Mesodermal cell (in vitro differentiated cells): ENCODE data around the gene AAMDC.
"Not testable (repeated sequence)": the region's sequence is repeated elsewhere in the genome, so short reads cannot be mapped to it uniquely, and the experiment has no call there.

Experiments used
- H3K27ac ChIP-seq: 2 replicates; pipeline ENCODE4 v1.7.0; 2013; ENCODE audit warnings: mild to moderate bottlenecking, low read depth, low read length, moderate library complexity; ENCODE audit not compliant: severe bottlenecking
- H3K36me3 ChIP-seq: 2 replicates; pipeline ENCODE4 v1.7.1; 2013; ENCODE audit warnings: mild to moderate bottlenecking, low read length, moderate library complexity; ENCODE audit not compliant: control insufficient read depth, insufficient read depth
- H3K4me1 ChIP-seq: one replicate; pipeline ENCODE4 v1.7.1; 2013; ENCODE audit warnings: mild to moderate bottlenecking, low read length; ENCODE audit not compliant: insufficient read depth, control insufficient read depth, poor library complexity, severe bottlenecking
- H3K4me3 ChIP-seq: 2 replicates; pipeline ENCODE4 v1.7.0; 2013; ENCODE audit warnings: low read length, control low read depth, mild to moderate bottlenecking; ENCODE audit not compliant: insufficient read depth, poor library complexity, severe bottlenecking; ENCODE audit errors: extremely low read depth
- H3K9me3 ChIP-seq: 2 replicates; pipeline ENCODE4 v1.7.1; 2013; ENCODE audit warnings: mild to moderate bottlenecking, low read length, moderate library complexity; ENCODE audit not compliant: control insufficient read depth
- WGBS, 2 experiments: methylation state at CpG; one replicate each; pipeline ENCODE4 v1.1.5; 2013; ENCODE audit warnings: missing lambda C conversion rate in 2 of 2; ENCODE audit not compliant: insufficient coverage in 2 of 2; 5-methylcytosine and 5-hydroxymethylcytosine counted together

The AAMDC gene

GRCh38 chr11:77883775-77884174 is 62.8 kb downstream of the AAMDC start:
- H3K27ac ChIP-seq: no peak overlapping the region
- H3K9me3 ChIP-seq: no peaks in the 10 kb centered on the region
- peaks cover 3% of the 10 kb centered on the region for H3K4me1 ChIP-seq
- WGBS, 2 experiments: 96% methylated on average over 3 of the region's 5 CpGs; no CpG with 5 or more reads in 1 of the 2 experiments
- no peak overlapping the region for H3K4me3 ChIP-seq
- H3K36me3 ChIP-seq: peaks cover 75% of the 10 kb centered on the region

GRCh38 chr11:77884186-77884828 is 63.4 kb downstream of the AAMDC start:
- Histone ChIP-seq H3K9me3 (no peaks in the 10 kb centered on the region), H3K36me3 (peaks cover 69% of the 10 kb centered on the region), H3K4me1 (peaks cover 3% of the 10 kb centered on the region), H3K4me3 (no peak overlapping the region), H3K27ac (no peak overlapping the region)
- WGBS, 2 experiments: 92 to 100% methylated on average over 2 to 4 of the region's 6 CpGs

GRCh38 chr11:77884829-77885190 is 63.9 kb downstream of the AAMDC start:
- H3K36me3 ChIP-seq: peaks cover 68% of the 10 kb centered on the region
- no peaks in the 10 kb centered on the region for H3K9me3 ChIP-seq
- H3K4me1 ChIP-seq: peaks cover 3% of the 10 kb centered on the region
- H3K27ac ChIP-seq: no peak overlapping the region
- 93 to 97% methylated on average over 4 to 5 of the region's 6 CpGs for WGBS, 2 experiments
- no peak overlapping the region for H3K4me3 ChIP-seq

DNA sequence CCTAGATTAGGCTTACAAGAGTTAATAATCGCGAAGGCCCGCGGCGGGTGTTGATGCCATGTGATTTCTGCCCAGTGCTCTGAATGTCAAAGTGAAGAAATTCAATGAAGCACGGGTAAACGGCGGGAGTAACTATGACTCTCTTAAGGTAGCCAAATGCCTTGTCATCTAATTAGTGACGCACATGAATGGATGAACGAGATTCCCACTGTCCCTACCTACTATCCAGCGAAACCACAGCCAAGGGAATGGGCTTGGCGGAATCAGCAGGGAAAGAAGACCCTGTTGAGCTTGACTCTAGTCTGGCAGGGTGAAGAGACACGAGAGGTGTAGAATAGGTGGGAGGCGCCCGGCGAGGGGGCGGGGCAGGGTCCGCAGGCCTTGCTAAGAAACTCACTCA is 65.5 kb downstream of the AAMDC start:
- Histone ChIP-seq H3K4me1 (peaks cover 3% of the 10 kb centered on the region), H3K9me3 (no peaks in the 10 kb centered on the region), H3K36me3 (peaks cover 52% of the 10 kb centered on the region), H3K27ac (no peak overlapping the region), H3K4me3 (no peak overlapping the region)
- WGBS, 2 experiments: 92 to 95% methylated on average over 10 to 15 of the region's 18 CpGs

GRCh38 chr11:77889045-77889444 is 68.1 kb downstream of the AAMDC start:
- H3K9me3 ChIP-seq, H3K4me1 ChIP-seq, H3K4me3 ChIP-seq, H3K27ac ChIP-seq: not testable (repeated sequence)
- WGBS, 2 experiments: 100% methylated on average over 1 to 2 of the region's 5 CpGs
- peaks cover 46% of the 10 kb centered on the region for H3K36me3 ChIP-seq

GRCh38 chr11:77890100-77890614 is 69.2 kb downstream of the AAMDC start:
- H3K9me3 ChIP-seq, H3K4me1 ChIP-seq, H3K27ac ChIP-seq, H3K4me3 ChIP-seq: not testable (repeated sequence)
- H3K36me3 ChIP-seq: peaks cover 36% of the 10 kb centered on the region

- WGBS, 2 experiments: 83 to 100% methylated on average over 1 of the region's 4 CpGs
- H3K4me1 ChIP-seq, H3K4me3 ChIP-seq, H3K27ac ChIP-seq, H3K9me3 ChIP-seq: not testable (repeated sequence)
- peaks cover 31% of the 10 kb centered on the region for H3K36me3 ChIP-seq
These were observed 69.7 kb downstream of the AAMDC start for GRCh38 chr11:77890619-77891056.

GRCh38 chr11:77891256-77891655 is 70.3 kb downstream of the AAMDC start:
- not testable (repeated sequence) for H3K9me3 ChIP-seq, H3K27ac ChIP-seq, H3K4me1 ChIP-seq, H3K4me3 ChIP-seq
- WGBS, 2 experiments: 92 to 96% methylated on average over 5 to 6 of the region's 7 CpGs
- H3K36me3 ChIP-seq: peaks cover 25% of the 10 kb centered on the region

DNA sequence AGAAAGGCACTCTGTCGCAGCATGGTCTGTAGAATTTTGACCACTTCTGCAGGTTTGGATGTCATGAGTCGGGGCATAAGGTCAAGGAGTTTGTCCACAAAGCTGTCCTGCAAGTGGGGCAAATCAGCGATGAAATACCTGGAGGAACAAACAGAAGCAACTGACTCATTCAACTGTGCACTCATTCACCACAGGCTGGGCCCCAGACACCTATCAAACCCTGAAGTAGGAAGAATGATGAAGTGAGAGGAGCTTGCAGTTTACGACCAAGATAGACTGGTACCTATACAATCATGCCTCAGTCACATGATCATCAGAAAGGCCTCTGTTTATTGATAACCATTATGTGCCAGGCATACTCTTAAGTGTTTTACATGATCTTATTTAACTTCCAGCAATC is 70.8 kb downstream of the AAMDC start:
- WGBS, 2 experiments: no CpG with 5 or more reads among the region's 4 CpGs

DNA sequence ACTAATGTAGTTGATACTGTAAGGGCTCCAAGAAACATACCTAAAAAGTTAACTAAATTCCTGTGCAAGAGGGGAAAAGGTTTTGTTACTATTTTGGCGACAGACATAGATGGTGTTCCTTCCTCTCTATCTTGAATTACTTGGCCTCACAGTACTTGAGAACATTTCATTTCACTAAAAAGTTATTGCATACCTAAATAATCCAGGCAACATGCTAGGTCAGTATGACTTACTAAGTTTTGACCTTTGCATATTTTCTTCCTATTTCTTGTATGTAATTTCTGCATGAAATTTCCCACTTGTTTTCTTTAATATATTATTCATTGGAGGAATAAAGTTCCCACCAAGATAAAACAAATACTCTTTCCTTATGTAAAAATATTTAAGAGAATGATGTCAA is 74.0 kb downstream of the AAMDC start:
- no CpG with 5 or more reads among the region's 1 CpG for WGBS, 2 experiments
- H3K27ac ChIP-seq, H3K4me3 ChIP-seq, H3K9me3 ChIP-seq, H3K4me1 ChIP-seq: not testable (repeated sequence)
- peaks cover 18% of the 10 kb centered on the region for H3K36me3 ChIP-seq

More for the DNA sequence above, 70.8 kb downstream of the AAMDC start:
- peaks cover 22% of the 10 kb centered on the region for H3K36me3 ChIP-seq
- H3K4me1 ChIP-seq, H3K4me3 ChIP-seq, H3K9me3 ChIP-seq, H3K27ac ChIP-seq: not testable (repeated sequence)

DNA sequence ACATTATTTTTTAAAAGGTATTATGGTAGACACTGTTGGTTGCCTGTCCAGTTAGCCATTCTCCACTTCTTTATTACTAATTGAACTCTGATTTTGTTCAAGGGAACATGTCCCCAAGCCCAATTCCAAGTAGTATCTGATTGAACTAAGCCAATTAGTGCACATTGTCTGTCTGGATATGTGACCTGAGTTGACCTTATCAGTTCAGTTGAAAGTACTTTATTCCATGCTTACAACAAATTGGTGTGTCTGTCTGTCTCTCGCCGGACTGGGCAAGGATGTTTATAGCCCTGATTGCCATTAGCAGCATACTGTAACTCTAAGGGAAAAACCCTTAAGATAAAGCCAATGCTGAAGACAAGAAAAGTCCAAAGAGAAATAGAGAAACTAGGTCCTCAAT is 87.9 kb downstream of the AAMDC start:
- no peaks in the 10 kb centered on the region for H3K9me3 ChIP-seq
- 100% methylated on average over 2 of the region's 2 CpGs; no CpG with 5 or more reads in 1 of the 2 experiments for WGBS, 2 experiments
- peak overlapping the region; percentile 12 for H3K27ac ChIP-seq
- no peaks in the 10 kb centered on the region for H3K4me1 ChIP-seq
- peaks cover 32% of the 10 kb centered on the region for H3K36me3 ChIP-seq
- no peak overlapping the region for H3K4me3 ChIP-seq
